NCI-H526 treated with DMSO at 0.1 percent for 48 hours (cell line): ENCODE data around the gene LCE6A.

ENCODE experiments used
- DNase-seq: peaks from one replicate; lab custom pipeline; 2025; lab: John Stamatoyannopoulos, UW

LCE6A gene

DNA sequence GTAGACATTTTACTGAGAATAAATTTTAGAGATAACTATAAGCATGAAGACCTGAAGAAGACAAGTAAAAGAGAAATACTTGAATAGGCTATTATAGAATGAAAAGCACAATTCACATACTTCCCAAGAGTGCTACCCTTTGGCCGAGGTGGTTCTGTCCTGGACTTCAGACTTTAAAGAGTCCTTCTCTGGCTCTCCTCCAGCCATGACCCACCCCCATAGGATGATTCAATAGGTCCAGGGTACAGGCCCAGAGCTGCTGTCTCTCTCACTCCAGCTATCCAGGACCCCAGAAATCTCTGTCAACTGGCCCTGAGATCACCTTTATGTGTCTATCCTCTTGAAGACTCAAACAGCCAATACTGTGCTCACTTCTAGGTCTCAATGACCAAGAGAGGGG is 34.2 kb downstream of the LCE6A start:
- DNase-seq, result no peak

DNA sequence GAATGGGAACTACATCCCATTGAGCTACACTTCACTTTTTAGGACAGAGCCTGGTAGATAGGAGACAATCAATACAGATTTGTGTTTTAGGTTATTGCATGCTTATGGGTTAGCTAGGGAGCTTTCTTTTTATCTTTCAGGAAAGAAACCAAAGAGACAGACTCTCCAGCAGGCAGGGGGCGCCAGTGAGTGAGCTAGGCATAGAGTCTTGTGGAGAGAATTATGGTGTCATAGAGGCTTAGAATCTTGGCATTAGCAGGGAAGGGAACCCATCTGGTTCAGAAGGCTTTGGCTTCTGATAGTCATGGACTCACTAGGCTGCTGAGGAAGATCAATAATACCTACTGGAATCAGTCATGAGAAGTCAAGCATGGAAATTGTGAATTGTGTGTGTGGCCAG is 35.4 kb downstream of the LCE6A start, which contains the start of gene SMCP:
Gene SMCP (plus strand): TSS at position 281 of the 400 bp plus-strand sequence. CDS start 6,101 bp downstream, outside the sequence.
- no peak for DNase-seq

DNA sequence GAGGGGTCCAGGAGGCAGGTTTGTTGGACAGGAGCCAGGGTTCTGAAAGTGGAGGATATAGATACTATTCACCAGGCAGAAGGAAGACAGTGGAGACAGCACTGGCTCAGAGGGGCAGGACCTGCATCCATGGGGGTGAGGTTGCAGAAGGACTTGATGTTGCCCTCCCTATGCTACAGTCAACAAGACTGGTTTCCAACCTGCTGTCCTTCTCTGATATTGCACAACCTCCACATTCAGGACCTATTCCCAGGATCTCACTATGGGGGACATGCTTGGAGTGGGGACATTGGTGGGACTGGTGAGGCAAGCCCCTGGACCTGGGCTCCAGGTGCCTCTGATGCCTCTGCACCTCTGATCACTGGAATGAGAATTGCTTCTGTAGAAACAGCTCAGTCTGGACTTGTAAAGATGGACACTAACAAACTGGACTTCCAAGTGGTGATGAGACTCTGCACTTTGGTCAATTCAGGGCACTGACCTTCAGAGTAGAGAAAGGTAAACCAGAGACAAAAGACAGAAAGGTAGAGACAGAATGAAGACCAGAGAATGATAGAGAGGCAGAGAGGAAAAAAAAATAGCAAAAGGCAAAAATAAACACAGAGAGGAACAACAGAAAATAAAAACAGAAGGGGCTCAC is 37.0 kb downstream of the LCE6A start:
- no peak for DNase-seq

DNA sequence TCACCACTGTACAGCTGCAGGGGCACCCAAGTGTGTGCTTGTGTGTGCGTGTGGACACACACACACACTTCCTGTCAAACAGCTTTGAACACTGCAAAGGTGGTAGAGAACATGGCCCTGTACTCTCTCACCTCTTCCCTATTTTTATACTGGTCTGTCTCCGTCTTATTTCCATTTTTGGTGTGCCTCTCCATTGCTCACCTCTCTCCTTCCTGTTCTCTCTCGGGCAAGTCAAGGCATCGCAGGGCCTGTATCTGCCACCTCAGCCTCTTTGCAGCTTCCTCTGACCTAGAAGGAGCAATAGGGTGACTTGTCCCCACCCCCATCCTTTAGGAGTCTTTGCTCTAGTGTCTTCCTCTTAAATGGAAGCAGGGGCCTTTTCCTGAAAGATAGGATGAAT is 37.7 kb downstream of the LCE6A start:
- no peak for DNase-seq

DNA sequence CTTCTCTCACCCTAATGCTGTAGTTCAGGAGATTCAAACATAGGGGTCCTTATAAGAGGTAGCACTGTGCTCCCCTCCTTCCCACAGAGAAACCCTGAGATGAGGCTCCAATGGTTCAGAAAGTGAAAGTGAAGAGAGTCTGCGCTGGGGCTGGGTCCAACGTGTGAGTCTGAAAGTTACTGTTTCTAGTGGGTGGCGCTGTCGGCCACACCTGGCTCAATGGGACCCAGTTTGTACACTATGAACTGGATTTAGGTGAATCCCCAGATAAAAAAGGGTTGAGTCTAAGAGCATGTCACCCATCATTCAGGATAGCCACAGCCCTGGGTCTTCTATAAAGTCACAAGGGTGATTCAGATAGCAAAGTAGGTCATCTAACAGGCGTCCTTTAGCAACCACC is 38.3 kb downstream of the LCE6A start:
- DNase-seq, result no peak

DNA sequence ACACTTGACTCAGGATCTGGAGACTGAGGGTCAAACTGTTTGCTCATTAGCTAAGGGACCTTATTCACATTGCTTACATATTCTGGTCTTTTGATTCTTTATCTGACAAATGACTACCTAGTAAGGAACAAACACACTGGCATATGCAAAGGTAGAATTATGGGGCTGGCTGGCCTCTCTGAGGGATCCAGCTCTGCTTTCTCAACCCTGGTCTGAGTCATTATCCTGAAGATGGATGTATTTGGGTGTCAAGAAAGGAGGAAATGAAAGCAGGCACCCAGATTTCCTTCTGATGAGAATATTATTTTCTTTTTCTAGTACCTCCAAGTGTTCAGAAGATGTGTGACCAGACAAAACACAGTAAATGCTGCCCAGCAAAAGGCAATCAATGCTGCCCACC is 41.4 kb downstream of the LCE6A start:
- no peak for DNase-seq

DNA sequence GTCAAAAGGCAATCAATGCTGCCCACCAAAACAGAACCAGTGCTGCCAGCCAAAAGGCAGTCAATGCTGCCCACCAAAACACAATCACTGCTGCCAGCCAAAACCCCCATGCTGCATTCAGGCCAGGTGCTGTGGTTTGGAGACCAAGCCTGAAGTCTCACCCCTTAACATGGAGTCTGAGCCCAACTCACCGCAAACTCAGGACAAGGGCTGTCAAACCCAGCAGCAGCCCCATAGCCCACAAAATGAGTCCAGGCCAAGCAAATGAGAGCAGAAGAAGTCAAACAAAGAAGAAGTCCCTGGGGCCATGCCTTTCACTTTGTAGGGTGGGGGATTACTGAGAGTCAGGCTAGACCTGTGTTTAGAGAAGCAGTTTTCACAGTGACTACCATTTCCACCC is 41.9 kb downstream of the LCE6A start:
- no peak for DNase-seq

DNA sequence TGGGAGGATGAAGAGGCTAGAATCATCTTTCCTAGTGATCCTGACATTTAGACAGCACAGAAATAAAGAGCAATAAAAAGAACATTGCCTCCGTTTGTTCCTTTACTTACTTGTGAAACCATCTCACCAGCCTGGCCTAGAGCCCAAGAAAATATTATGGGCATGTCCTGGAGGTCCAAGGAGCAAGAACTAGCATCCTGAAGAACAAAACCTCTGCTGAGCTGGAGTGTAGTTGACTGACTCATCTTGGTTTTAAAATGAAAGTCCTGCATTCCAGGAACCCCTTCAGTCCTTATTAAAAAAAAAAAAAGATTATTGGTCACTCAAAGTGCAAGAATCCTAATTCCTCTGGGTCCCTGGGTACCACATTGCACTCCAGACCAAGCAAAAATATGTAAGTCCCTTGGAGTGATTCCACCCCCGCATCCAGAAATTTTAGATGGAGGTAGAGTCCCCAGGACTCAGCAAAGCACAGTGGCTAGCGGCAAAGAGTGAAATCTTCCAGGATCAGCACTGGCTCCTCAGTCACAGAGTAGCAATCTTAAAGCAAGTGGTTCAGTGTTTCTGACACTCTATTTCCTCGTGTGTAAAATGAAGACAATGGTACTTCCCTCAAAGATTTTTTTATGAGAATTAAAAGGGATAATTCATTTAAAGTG is 42.4 kb downstream of the LCE6A start:
- DNase-seq, result no peak

DNA sequence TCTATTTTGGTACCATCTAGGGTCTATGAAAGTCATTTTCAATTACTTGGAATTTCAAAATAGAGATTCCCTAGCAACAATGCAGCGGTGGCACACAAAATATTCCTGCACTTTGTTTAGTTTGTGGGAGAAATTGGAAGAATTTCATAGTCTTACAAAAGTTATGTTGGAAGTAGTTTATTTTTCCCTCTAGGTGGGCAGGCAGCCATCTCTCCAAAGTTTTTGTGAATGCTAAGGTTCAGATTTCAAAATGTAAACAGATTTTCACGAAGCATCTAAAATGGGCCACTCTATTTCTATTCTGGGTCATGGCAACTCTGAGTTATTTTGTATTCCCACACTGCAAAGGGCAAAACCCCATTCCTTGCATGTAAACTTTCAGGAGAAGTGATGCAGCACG is 43.4 kb downstream of the LCE6A start:
- DNase-seq, result no peak

DNA sequence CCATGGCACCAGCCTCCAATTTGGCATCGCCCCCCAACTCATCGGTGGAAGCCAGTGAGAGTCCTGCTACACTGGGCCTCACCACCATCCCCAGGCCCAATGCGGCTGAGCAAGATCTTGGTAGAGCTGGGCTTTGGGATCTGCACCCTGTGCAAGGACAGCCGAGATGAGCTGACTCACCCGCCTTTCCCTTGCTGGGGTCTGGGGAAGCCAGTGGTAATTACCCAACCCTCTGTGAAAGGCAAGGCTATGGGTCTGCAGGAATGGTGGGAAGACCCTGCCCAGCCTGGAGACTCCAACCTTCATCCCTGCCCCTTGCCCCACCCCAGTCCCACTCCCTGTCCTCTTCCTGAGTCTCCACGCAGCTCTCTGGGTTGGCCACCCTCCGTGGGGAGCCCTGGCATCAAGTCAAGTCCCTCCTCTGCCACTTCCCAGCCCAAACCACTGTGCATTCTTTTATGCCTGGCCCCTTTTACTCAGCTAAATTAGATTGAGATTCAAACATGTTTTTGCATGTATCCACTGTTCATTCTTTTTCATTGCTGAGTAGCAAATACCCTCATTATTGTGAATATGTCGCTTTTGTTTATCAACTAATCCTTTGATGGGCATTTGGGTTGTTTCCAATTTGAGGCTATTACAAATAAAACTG is 44.2 kb downstream of the LCE6A start:
- DNase-seq, result no peak

DNA sequence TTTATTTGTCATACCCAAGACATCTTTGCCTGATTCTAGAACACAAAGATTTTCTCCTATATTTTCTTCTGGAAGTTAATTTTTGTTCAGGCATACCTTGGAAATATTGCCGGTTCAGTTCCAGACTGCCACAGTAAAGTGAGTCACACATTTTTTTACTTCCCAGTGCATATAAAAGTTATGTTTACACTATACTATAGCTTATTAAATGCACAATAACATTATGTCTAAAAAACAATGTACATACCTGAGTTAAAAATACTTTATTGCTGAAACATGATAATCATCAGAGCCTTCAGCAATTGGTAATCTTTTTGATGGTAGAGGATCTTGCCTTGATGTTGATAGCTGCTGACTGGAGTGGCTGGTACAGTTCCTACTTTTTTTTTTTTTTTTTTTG is 45.5 kb downstream of the LCE6A start:
- no peak for DNase-seq
